GM21576 (cell line): ENCODE measurements around the gene RRM2.

ENCODE experiments used
- ATAC-seq: cut with Tn5 transposase; IDR thresholded peaks from one replicate; pipeline ENCODE4 v1.9.1; 2021; ENCODE audit warnings: mild to moderate bottlenecking, moderate library complexity; ENCODE audit not compliant: unreplicated experiment

RRM2 gene

DNA sequence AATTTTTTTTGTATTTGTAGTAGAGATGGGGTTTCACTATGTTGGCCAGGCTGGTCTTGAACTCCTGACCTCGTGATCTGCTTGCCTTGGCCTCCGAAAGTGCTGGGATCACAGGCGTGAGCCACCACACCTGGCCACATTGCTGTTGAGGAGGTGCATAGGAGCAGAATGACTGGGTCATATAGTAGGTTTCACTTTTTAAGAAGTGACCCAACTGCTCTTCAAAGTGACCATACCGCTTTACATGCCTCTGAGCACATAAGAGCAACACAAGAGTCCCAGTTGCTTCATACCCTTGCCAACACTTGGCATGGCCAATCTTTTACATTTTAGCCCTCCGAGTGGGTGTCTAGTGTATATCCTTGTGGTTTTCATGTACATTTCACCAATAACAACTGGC is 28.9 kb downstream of the RRM2 start:
- ATAC-seq = no peak

DNA sequence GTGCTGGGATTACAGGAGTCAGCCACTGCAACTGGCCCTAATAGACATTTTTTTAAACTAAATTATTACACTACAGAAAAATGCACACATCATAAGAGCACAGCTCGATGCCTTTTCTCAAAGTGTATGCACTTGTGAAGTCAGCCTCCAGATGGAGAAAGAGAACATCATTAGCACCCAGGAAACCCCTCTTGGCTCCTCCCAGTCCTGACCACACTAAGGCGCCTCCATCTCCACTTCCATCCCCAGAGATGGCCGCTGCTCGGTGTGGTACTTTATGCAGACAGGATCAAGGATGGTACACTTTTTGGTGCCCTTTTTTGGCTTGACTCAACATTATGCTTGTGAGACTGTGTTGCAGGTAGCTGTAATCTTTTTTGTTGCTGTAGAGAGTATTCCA is 34.8 kb downstream of the RRM2 start:
- ATAC-seq = no peak

DNA sequence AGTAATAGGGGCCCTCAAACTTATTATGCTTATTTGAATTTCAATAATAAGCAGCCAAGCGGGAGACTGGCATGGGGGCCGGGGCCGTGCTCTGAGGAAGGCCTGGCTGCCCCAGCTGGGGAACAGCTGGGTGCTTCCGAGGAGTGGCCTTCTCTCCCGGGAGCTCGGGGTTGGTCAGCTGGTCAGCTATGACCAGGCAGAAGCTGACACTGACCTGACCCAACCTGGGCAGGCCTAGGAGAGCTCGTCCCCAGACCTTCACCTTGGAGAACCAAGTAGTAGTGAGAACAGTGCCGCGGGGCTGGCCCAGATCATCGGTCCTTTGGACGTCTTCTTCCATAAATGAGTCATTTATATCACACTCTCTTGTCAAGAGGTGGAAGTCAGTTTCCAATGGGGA is 36.1 kb downstream of the RRM2 start:
- ATAC-seq = no peak

DNA sequence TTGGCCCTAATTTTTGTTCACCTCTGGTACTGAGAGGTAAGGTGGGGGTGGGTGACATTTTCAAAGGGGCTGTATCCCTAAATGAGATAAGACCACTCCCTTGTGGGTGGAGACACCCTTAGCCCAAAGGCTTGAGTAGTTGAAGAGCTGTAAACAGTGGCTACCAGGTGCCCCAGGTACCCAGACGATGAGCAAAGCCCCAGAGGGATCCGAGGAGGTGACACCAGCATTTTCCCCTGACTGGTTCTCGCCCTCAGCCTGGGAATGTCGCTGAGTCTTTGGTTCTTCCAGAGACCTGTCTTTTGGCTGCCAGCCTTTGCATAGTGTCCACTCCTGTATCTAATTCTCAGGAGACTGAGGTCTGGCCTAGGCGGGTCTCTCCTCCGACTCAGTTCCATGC is 36.5 kb downstream of the RRM2 start:
- no peak for ATAC-seq

DNA sequence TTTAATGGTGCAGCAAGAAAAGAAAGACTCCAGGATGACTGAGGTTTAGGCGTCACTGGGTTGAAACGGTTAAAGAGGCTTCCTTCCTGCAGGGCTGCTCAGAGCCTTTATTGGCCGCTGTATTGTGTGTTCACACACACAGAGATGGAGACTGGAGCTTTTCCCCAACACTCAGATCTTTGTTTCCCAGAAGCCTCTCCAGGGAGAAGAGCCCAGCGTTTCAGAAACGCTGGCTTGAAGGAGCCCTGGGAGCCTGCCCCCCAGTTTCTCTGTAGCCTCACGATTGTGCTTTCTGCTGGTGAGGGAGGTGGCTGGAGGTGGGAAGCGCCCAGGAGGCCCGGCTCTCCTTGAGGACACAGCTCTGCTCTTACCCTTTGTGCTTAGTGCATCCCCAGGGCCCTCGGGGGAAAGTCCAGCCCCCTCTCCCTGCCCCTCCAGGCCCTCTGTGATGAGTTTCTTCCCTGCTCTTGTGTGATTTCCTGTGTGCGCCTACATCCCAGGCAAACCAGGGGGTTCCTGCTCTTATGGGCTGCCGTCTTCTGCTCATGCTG is 37.1 kb downstream of the RRM2 start:
- ATAC-seq = no peak

DNA sequence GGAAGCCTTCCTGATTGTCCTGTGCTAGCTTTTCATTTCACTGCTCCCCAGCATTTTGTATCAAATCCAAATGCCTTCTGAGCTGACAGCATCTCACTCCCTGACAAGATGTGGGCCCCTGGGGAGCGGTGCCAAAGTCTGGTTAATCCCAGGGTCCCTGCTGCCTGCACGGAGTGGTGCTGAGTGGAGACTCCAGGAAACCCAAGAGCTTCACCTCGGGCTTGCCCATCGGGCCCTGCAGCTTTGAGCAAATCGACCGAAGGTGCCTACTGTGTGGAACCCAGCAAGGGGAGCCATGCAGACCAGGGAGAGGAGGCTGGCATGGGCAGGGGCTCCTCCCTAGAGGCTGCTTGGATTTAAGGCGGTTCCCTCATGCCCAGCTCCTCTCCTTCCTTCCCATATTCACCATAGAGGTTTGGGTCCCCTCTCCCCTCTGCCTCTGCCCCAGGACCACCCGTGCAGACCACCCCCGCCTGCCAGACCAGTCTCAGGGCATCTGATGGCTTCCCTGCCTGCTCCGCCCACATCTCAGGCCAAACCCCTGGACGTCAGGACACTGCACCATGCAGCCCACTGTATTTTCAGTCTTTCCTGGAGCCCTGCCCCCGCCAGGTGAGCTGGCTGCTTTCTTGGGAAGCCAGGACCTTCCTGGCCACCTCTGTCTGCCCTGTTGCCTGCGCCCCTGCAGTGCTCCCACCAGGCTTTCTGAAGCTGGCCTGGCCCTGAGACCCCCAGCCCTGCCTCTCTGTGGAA is 37.8 kb downstream of the RRM2 start:
- ATAC-seq = no peak

DNA sequence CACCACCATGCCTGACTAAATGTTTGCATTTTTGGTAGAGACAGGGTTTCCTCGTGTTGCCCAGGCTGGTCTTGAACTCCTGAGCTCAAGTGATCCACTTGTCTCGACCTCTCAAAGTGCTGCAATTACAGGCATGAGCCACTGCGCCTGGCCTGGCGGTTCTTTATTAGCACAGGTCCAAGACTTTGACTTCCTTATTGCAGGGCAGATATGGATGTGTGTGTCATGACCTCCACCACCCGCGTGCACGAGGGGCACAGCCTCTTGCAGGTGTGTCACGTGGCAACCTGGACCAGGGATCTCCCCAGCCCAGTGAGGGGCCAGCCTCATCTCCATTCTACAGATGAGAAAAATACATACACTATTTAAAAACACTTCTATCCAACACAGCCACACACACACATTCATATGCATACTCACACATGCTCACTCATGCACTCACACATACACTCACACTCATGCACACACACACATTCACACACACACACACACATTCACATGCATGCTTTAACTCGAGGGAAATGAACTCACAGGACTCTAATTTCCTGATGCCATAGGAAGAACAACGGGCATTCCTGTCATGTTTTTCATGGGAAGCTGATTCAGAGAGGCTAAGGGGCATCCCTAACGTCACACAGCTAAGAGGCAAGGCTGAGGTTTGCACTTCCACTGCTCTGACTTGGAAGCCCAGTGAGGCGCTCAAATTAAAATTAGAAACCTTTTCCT is 38.8 kb downstream of the RRM2 start:
- ATAC-seq = no peak

DNA sequence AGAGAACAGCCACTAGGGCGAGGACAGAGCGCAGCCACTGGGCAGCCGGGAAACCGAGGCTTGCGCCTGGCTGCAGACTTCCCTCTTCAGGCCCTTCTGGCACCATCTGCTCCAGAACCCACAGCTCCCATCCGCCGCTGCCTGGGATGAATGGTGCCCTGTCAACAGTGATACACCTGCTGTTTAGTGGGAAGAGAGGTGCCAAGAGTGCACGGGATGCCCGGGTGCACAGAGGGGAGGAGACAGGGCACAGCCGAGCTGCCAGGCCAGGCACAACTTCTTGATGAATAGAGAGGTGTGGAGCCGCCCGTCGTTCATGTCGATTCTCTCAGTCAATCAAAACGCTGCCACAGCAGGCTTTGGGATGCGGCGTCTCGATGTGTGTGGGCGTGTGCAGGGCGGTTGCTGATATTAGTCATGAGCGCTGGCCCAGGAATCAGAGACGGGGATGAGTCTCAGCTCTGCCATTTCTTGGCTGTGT is 39.5 kb downstream of the RRM2 start:
- no peak for ATAC-seq

DNA sequence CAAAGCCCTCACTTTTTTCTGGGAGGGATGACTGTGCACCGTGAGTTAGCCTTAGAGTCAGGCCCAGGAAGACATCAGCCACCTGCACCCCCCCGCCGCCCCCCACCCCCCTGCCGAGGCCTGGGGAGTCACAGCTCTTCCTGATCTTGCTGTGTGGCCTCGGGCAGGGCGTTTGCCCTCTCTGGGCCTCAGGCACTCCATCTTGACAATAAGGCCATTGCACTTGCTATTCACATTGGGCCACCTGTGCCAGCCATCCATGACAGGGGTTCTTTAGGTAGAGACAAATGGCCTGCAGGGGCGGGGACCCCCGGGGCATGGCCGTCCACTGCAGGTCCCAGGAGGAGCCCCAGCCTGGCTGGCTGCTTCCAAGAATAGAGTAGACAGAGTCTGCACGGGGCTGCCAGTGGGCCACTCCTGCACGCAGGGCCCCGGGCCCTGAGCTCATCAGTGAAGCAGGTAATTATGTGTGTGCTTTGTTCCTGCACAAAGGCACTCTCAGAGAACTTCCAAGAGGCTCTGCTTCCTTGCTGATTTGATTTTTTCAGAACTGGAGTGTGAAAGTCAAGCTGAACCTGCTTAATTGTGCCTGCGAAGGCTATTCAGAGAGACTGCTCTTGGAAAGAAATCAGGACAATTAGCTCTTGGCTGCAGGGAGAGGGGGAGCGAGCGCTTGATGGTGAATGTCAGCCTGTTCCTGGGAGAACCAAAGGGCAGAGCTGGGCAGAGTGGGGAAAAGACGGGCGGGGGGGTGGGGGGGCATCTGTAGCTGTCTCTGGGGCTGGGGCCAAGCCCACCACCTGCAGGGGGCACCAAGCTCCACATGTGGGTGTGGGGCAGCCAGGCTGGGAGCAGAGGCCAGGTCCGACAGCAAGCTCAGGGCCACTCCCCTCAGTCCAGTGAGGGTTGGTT is 40.3 kb downstream of the RRM2 start:
- no peak for ATAC-seq

DNA sequence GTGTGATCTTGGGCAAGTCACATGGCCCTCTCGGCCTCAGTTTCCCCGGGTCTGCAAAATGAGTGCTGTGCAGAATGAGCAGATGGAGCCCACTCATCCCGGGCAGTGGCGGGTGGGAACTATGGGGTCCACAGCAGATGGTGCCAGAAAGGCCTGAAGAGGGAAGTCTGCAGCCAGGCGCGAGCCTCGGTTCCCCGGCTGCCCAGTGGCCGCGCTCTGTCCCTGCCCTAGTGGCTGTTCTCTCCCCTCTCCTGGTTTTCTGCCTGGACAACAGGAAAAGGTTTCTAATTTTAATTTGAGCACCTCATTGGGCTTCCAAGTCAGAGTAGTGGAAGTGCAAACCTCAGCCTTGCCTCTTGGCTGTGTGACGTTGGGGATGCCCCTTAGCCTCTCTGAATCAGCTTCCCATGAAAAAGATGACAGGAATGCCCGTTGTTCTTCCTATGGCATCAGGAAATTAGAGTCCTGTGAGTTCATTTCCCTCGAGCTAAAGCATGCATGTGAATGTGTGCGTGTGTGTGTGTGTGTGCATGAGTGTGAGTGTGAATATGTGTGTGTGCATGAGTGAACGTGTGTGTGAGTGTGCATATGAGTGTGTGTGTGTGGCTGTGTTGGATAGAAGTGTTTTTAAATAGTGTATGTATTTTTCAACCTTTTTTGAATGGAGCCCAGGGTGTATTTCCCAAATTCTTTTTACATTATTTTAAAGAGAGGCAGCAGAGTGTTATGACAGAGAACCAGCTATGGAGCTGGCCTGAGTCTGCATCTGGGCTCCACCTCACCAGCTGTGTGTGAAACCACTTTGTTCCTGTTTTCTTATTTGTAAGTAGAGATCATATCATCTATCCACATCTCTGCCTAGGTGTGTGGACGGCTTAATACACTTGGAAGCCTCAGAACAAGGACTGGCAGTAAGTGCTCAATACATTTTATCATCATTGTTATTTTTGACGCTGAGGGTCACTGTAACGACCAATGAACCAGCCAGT is 41.3 kb downstream of the RRM2 start:
- ATAC-seq = no peak

DNA sequence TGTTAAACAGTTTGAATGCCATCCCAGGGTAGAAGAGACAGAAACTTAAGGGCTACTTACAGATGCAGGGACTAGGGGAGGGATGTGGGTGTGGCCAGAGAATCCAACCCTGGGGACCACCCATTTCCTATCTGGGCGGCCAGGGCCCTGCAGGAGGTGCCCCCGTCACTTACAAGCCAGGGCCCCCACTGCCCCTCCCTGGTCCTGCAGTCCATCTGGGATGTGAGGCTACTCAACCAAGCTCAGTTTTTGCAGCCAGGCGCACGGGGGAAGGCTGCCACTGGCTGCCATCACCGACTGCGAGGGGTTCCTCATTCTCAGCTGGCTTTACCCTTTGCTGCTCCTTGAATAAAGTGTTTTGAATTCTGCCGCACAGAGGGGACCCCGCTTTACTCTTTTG is 42.1 kb downstream of the RRM2 start:
- no peak for ATAC-seq

DNA sequence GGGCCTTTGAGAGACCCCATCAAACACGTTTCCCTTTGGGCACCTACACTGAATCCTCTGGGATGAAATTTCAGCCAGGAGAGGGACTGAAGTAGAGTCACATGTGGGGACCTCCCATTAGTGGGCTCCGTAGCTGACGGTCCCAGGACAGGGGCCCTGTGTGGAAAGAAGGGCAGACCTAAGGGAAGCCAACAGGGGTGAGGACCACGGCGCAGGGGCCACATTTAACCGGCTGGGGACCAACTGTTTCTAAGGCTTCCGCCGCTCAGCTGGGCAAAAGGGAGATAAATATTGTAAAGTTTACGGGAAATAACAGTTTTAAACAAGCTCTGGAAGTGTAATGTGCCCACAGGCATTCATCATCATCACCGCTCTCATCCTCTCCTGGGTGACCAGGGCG is 42.7 kb downstream of the RRM2 start:
- no peak for ATAC-seq

DNA sequence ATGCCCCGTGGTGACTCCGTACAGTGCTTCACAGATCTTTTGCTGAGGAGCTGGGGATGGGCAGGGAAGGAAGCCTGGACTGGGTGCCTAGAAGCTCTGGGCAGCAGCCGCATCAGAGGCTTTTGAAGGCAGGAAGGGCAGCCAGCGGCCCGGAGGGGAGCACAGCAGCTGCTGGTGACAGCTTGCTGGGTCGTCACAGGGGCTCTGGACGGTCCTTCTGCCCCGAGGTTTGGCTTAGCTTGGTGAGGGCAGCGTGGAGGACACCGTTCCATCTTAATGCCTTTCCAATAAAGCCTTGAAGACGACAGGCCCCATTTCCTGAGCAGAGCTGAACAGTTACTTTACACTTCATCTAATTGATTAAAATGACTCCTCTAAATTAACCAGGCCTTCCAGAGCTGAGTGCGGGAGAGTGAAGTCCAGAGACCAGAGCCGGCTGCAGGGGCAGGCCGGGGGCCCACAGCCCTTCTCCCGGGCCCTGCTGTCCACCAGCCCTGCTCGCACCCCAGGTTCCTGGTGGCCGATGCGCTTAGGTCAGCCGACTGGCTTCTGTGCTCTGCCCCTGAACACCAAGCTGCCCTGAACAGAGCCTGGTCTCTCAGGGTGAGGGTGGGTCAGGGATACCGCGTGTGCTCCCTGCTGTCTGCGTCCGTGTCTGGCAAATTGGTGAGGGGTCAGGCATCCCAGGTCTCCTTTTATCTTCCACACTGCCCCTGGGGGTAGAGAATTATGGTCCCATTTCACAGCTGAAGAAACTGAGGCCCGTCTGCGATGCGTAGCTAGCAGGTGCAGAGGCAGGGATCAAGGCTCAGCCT is 43.5 kb downstream of the RRM2 start:
- no peak for ATAC-seq

DNA sequence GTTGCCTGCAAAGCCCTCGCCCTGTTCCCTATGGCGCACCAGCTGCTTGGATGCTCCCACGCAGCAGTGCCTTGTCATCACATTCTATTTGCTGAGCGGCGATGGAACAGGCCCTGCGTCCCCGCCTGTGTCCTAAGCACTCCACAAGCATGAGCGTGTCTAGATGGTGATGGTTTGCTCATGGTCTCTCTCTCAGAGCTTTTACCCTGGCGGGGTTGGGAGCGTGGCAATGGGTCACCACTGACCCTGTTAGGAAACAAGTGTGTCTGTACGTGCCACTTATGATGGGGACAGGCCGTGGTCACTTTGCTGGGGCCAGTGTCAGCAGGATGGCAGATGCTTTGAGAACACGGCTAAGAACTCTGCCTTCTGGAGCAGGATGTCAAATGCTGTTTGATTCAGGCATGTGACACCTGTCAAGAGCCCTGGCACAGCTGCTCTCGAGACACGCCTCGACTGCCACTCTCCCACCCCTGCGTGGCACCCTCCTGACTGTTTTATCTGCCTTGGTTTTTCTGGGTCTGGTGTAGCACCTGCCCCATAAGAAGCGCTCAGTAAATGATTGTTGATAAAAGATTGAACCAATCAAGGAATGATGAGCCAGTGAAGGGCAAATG is 44.2 kb downstream of the RRM2 start:
- ATAC-seq = no peak

DNA sequence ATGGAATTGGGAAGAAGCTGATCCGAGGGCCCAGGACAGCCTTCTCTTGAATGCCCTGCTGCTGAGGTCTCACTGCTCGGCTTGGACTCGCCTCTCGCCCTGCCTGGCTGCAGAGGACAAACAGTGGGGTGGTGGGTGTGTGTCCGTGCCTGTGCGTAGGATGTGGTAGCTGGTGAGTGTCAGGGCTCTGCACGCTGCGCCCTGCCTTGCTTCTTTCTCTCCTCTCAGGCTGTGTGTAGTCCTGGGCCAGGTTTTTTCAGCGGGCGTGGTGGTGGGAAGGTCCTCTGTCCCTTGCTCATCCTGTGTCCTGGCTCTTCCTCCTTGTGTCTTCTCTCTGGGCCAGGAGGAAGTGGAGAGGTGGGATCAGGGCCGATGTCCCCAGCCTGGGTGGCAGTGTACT is 44.8 kb downstream of the RRM2 start:
- ATAC-seq = no peak

DNA sequence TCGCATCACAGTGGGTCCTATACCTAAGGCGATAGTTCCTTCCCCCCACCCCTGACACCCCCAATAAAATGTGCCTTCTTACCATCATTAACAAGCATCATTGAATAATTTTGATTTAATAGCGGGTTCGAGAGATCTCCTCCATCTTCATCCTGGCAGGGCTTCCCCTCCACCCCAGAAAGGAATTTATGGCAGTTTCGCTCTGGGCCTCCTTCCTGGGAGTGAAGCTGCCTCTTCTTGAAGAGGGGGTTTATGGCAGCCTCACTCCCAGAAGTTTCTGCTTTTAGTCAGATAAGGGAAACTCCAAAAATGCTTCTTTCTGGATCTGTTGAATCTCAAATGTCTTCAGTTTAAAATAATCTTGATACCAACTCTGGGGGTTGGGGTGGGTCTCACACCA is 45.7 kb downstream of the RRM2 start:
- no peak for ATAC-seq

DNA sequence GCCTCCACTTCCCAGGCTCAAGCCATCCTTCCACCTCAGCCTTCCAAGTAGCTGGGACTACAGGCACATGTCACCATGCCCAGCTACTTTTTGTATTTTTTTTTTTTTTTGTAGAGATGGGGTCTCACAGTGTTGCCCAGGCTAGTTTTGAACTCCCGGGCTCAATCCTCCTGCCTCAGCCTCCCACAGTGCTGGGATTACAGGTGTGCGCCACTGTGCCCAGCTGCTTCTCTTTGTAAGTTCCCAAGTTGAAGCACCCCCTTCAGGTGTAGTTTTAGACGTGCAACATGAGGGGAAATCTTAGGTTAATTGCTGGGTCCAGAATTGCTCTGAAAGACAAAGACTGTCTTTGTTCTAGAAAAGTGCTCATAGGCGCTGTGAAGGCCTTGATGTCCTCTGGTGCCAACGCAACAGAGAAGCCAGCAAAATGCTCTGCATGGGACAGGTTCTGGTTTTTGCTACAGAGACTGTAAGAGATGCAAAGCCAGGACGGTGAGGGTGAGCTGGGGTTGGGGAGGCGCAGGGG is 46.6 kb downstream of the RRM2 start:
- no peak for ATAC-seq

DNA sequence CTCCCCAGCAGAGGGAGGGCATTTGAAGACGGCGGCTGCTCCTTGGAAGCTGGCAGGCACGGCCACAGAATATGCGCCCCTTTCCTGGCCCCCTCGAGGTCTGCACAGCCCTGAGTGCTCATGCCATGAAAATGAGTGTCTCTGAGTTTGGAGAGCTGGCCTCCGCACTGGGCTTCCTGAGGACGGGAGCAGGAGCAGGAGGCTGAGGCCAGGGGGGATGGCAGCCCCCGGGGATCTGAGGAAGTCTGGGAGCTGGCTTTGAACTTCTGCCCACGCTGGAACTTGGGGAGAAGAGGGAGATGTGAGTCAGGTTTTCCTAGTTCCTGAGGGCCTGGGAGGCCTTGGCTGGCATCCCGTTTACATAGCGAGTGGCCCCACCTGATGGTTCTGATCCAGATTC is 47.0 kb downstream of the RRM2 start:
- ATAC-seq = no peak
